PFSK-1 (cell line): ENCODE data around the gene ARL4D.

Experiments used
- FOXP2 ChIP-seq: optimal IDR thresholded peaks from 2 replicates; pipeline ENCODE3; 2011; ENCODE audit warnings: borderline replicate concordance, control low read depth, inconsistent platforms; ENCODE audit not compliant: insufficient read depth; ENCODE audit errors: extremely low read length, extremely low read depth
- POLR2AphosphoS5 ChIP-seq: IDR thresholded peaks from 2 replicates; pipeline ENCODE4 v1.6.1; 2012; ENCODE audit warnings: low read depth, mild to moderate bottlenecking, control low read depth, low read length, moderate library complexity
- SIN3A ChIP-seq: IDR thresholded peaks from 2 replicates; pipeline ENCODE4 v1.6.1; 2012; ENCODE audit warnings: mild to moderate bottlenecking, low read length, moderate library complexity, borderline replicate concordance; ENCODE audit not compliant: insufficient read depth
- TAF1 ChIP-seq: IDR thresholded peaks from 2 replicates; pipeline ENCODE4 v1.6.1; 2012; ENCODE audit warnings: low read length, control low read depth, borderline replicate concordance; ENCODE audit not compliant: insufficient read depth
- TF ChIP-seq, protein P1 (sequence below), 2 experiments: IDR thresholded peaks; 2 replicates each; pipeline versions ENCODE4 v1.6.1 to v1.8.0; 2011 to 2012; ENCODE audit warnings: low read depth in 2 of 2, low read length in 2 of 2, control low read depth in 1 of 2, inconsistent platforms in 1 of 2, mild to moderate bottlenecking in 1 of 2, moderate library complexity in 1 of 2; ENCODE audit not compliant: insufficient read depth in 1 of 2

ARL4D gene

DNA sequence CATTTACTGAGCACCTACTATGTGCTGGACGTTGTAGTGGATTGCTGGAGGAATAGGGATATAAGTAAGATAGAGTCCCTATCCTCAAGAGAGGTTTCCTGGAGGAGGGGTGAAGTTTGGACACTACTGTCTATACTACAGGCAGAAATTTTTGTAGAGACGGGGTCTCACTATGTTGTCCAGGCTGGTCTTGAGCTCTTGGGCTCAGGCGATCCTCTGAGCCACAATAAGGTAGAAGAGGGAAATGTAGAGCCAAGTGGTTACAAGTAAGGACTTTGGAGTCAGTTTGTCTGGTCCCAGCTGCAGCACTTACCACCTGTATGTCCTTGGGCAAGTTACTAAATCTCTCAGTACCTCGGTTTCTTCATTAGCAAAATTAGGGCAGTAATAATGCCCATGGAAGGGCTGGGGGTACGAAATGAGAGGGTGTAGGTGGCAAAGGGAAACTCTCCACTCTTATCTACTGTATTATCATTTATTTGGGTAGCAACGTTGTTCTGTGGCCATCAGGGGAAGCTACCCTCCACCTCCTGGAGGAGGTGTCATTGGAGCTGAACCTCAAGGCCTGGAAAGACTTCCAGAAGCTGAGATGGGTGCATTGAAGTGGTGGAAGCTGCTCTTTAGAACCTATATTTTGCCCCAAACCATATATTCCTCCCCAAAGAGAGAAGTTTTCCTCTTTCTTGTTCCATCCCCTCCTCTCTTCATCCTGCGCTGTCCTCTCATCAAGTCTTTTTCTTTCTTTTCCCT is 50.1 kb downstream of the ARL4D start:
- no peak for TF ChIP-seq SIN3A
- TF ChIP-seq FOXP2, result no peak
- no peak for TF ChIP-seq TAF1
- no peak for TF ChIP-seq POLR2AphosphoS5
- TF ChIP-seq, protein P1, sequence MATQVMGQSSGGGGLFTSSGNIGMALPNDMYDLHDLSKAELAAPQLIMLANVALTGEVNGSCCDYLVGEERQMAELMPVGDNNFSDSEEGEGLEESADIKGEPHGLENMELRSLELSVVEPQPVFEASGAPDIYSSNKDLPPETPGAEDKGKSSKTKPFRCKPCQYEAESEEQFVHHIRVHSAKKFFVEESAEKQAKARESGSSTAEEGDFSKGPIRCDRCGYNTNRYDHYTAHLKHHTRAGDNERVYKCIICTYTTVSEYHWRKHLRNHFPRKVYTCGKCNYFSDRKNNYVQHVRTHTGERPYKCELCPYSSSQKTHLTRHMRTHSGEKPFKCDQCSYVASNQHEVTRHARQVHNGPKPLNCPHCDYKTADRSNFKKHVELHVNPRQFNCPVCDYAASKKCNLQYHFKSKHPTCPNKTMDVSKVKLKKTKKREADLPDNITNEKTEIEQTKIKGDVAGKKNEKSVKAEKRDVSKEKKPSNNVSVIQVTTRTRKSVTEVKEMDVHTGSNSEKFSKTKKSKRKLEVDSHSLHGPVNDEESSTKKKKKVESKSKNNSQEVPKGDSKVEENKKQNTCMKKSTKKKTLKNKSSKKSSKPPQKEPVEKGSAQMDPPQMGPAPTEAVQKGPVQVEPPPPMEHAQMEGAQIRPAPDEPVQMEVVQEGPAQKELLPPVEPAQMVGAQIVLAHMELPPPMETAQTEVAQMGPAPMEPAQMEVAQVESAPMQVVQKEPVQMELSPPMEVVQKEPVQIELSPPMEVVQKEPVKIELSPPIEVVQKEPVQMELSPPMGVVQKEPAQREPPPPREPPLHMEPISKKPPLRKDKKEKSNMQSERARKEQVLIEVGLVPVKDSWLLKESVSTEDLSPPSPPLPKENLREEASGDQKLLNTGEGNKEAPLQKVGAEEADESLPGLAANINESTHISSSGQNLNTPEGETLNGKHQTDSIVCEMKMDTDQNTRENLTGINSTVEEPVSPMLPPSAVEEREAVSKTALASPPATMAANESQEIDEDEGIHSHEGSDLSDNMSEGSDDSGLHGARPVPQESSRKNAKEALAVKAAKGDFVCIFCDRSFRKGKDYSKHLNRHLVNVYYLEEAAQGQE (IDR thresholded peaks at IDR 0.05; ENCODE audit: insufficient read depth in 1 of 2, low read depth in 2 of 2, low read length in 2 of 2), result no peak

DNA sequence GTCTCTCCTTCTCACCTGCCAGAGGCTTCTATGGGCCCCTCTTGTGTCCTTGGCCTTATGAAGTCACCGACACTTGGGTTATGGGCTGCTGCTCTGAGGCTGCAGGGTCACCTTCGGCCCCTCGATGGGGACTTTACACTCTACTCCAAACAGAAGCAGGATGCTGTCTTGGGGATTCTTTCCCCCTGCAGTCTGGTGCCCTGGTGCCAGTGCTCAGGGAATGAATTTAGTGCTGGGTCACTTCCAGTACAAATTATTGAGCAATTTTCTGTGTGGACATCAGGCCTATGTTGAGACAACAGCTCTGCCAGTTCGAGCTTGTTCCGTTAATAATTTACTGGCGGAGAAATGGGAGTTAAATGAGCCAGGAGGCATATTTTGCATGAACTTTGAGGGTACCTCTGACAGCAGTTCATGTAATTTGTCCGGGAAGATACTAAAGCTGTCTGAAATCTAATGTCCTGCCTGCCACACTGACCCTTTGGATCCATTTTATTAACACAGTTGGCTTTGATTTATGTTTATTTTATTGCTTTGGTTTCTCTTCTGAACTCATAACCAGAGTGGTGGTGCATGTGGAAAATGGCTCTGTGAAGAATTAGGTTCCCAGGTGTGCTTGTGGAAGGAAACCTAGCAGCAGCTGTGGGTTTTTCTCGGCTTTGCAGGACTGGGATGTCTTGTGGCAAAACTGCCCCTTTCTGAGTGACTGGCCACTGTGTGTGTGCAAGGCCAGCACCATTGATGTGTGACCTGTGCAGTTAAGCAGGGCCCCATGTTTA is 50.9 kb downstream of the ARL4D start:
- TF ChIP-seq POLR2AphosphoS5, result no peak
- TF ChIP-seq, protein P1 (IDR thresholded peaks at IDR 0.05; ENCODE audit: insufficient read depth in 1 of 2, low read depth in 2 of 2, low read length in 2 of 2), result no peak
- no peak for TF ChIP-seq TAF1
- no peak for TF ChIP-seq FOXP2
- no peak for TF ChIP-seq SIN3A
